CD14-positive monocyte (primary cell): ENCODE data around the gene PTPRR. TPM values are rescaled to one million over a fixed set of nuclear protein-coding genes. Genes with fewer than 3 reads are reported as not detected.
A peak's percentile ranks its signal among the peaks of the same experiment; 100 is the strongest.

Experiments used
- DNase-seq, 3 donors: peaks; one replicate each; pipeline ENCODE4 v3.0.0-alpha.2; 2011 to 2022
- H2AFZ ChIP-seq: 2 replicates; pipeline ENCODE4 v1.6.0; 2012; ENCODE audit warnings: mild to moderate bottlenecking, low read depth, low read length, inconsistent platforms; ENCODE audit not compliant: insufficient read depth, poor library complexity, severe bottlenecking
- H3K27ac ChIP-seq, 2 donors: 1 replicate in 1 of 2; 2 replicates in 1 of 2; pipeline ENCODE4 v1.5.1; 2012 to 2013; ENCODE audit warnings: low read length in 2 of 2, control low read depth in 1 of 2, inconsistent platforms in 1 of 2, low read depth in 1 of 2, mild to moderate bottlenecking in 1 of 2
- H3K27me3 ChIP-seq, 2 donors: one replicate each; pipeline versions ENCODE4 v1.6.0 to v1.6.1; 2011 to 2013; ENCODE audit warnings: low read length in 2 of 2; ENCODE audit not compliant: control insufficient read depth in 2 of 2, insufficient read depth in 2 of 2
- H3K36me3 ChIP-seq, 2 donors: replicated peaks in 1 of 2; 1 replicate in 1 of 2; 2 replicates in 1 of 2; pipeline versions ENCODE4 v1.5.1 to v1.6.1; 2012 to 2013; ENCODE audit warnings: low read length in 2 of 2, control low read depth in 1 of 2, inconsistent platforms in 1 of 2, mild to moderate bottlenecking in 1 of 2; ENCODE audit not compliant: insufficient read depth in 2 of 2, control insufficient read depth in 1 of 2
- H3K4me1 ChIP-seq, 2 donors: 1 replicate in 1 of 2; 2 replicates in 1 of 2; pipeline versions ENCODE4 v1.5.1 to v1.6.1; 2012 to 2013; ENCODE audit warnings: low read length in 2 of 2, control low read depth in 1 of 2, inconsistent platforms in 1 of 2, mild to moderate bottlenecking in 1 of 2, moderate library complexity in 1 of 2; ENCODE audit not compliant: insufficient read depth in 2 of 2, control insufficient read depth in 1 of 2
- H3K4me2 ChIP-seq: replicated peaks from 2 replicates; pipeline ENCODE3; 2012; ENCODE audit warnings: low read length, moderate library complexity, mild to moderate bottlenecking; ENCODE audit not compliant: poor library complexity, severe bottlenecking; ENCODE audit errors: extremely low read depth
- H3K4me3 ChIP-seq, 3 experiments: fragments of 200-600 bp in 1 of 3; sonication (generic) in 1 of 3; replicated peaks in 1 of 3; 1 replicate in 2 of 3; 2 replicates in 1 of 3; pipeline ENCODE4 v1.5.1; 2011 to 2013; ENCODE audit warnings: low read length in 3 of 3, mild to moderate bottlenecking in 3 of 3, control low read depth in 2 of 3, low read depth in 2 of 3, inconsistent platforms in 1 of 3, moderate library complexity in 1 of 3
- H3K79me2 ChIP-seq: 2 replicates; pipeline ENCODE4 v1.6.0; 2012; ENCODE audit warnings: mild to moderate bottlenecking, control low read depth, inconsistent platforms, low read length, moderate library complexity; ENCODE audit not compliant: insufficient read depth
- H3K9ac ChIP-seq: 2 replicates; pipeline ENCODE4 v1.6.0; 2017; ENCODE audit warnings: low read length, mild to moderate bottlenecking; ENCODE audit not compliant: insufficient read depth, poor library complexity, severe bottlenecking
- H3K9me3 ChIP-seq, 2 donors: replicated peaks in 1 of 2; 1 replicate in 1 of 2; 2 replicates in 1 of 2; pipeline versions ENCODE4 v1.5.1 to v1.6.1; 2012 to 2013; ENCODE audit warnings: low read length in 2 of 2, control low read depth in 1 of 2; ENCODE audit not compliant: control insufficient read depth in 1 of 2, insufficient read depth in 1 of 2
- H4K20me1 ChIP-seq: 2 replicates; pipeline ENCODE4 v1.6.0; 2012; ENCODE audit warnings: mild to moderate bottlenecking, low read length, control low read depth, moderate library complexity; ENCODE audit not compliant: insufficient read depth
- H3K27ac Mint-ChIP-seq, 7 donors: one replicate each; pipeline ENCODE4 v1.8.0; 2020; ENCODE audit warnings: mild to moderate bottlenecking in 7 of 7, mixed read lengths in 7 of 7, moderate library complexity in 6 of 7, inconsistent platforms in 2 of 7
- H3K27me3 Mint-ChIP-seq, 3 donors: one replicate each; pipeline ENCODE4 v1.8.0; 2021 to 2022; ENCODE audit warnings: low read depth in 3 of 3, mild to moderate bottlenecking in 3 of 3, mixed read lengths in 3 of 3, moderate library complexity in 3 of 3, inconsistent platforms in 1 of 3
- H3K36me3 Mint-ChIP-seq, 2 donors: one replicate each; pipeline ENCODE4 v1.8.0; 2020; ENCODE audit warnings: mixed read lengths in 2 of 2, inconsistent platforms in 1 of 2, mild to moderate bottlenecking in 1 of 2
- H3K4me1 Mint-ChIP-seq: one replicate; pipeline ENCODE4 v1.8.0; 2020; ENCODE audit warnings: mild to moderate bottlenecking, mixed read lengths
- H3K4me3 Mint-ChIP-seq, 2 donors: one replicate each; pipeline ENCODE4 v1.8.0; 2020; ENCODE audit warnings: mild to moderate bottlenecking in 2 of 2, mixed read lengths in 2 of 2, moderate library complexity in 1 of 2
- H3K9me3 Mint-ChIP-seq, 7 donors: one replicate each; pipeline ENCODE4 v1.8.0; 2020 to 2022; ENCODE audit warnings: mixed read lengths in 7 of 7, mild to moderate bottlenecking in 6 of 7, moderate library complexity in 6 of 7, inconsistent platforms in 2 of 7
- WGBS: methylation state at CpG from one replicate; pipeline ENCODE4 v1.1.5; 2013; ENCODE audit warnings: missing lambda C conversion rate; ENCODE audit not compliant: insufficient coverage; 5-methylcytosine and 5-hydroxymethylcytosine counted together
- intact Hi-C, 2 donors: fragments of 100-400 bp; cut with micrococcal nuclease; formaldehyde crosslinking; loops; one replicate each; pipeline versions ENCODE4 v1.15.0 to v1.15.1; 2023
- polyA plus RNA-seq, 3 donors: library from polyadenylated mRNA; depleted of rRNA in 1 of 3; unstranded in 2 of 3; stranded (reverse) in 1 of 3; fragments of 300-500 nt in 2 of 3; fragments of >200 nt in 1 of 3; fragmentation: Illumina TruSeq in 2 of 3; gene quantifications; 1 replicate in 2 of 3; 2 replicates in 1 of 3; pipeline ENCODE4 v1.2.3, GENCODE V29; 2012 to 2021
- TF ChIP-seq, protein P1 (sequence below): fragments of 200-600 bp; IDR thresholded peaks from one replicate; pipeline ENCODE4 v1.8.0; 2022; ENCODE audit warnings: antibody characterized with exemption, mild to moderate bottlenecking

The PTPRR gene
- polyA plus RNA-seq, 3 donors = not detected

DNA sequence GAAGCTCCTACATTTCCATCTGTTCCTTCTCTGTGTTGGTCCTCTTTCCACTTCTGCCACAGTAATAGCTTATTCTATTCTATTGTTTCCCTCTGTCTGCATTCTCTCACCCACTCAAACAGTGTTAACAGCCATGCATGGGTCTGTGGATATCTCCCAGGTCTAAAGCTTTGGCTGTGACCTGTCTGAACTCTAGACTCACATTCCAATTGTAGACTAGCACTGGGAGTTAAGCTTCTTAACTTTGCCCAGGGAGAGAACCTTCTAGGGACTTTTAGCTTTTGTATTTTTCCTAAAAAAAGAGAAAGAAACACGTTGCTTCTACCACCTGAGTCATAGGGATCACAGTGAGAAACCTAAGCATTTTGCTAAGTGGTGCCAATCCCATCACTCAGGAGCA, 36.7 kb downstream of the PTPRR start:
- intact Hi-C loops = no loop called here
- H3K36me3 ChIP-seq = no peaks in the 10 kb centered on the region
- no peak overlapping the region for H3K4me3 ChIP-seq
- H3K27me3 Mint-ChIP-seq = peaks cover 0 to 3% (median 2%) of the 10 kb centered on the region in 3 donors
- no peaks in the 10 kb centered on the region for H3K4me1 ChIP-seq
- no peak overlapping the region for H3K27ac ChIP-seq
- H3K27me3 ChIP-seq = no peaks in the 10 kb centered on the region
- H3K4me3 Mint-ChIP-seq = no peak overlapping the region
- no peaks in the 10 kb centered on the region for H4K20me1 ChIP-seq
- DNase-seq = no peak
- no peak overlapping the region for H3K4me2 ChIP-seq
- H3K27ac Mint-ChIP-seq = peak overlapping the region in 1 of 7 donors; percentile 72
- H3K36me3 Mint-ChIP-seq = no peaks in the 10 kb centered on the region
- WGBS = no CpG with 5 or more reads among the region's 1 CpG
- H3K79me2 ChIP-seq = no peaks in the 10 kb centered on the region
- H3K9ac ChIP-seq = no peak overlapping the region
- no peak overlapping the region for H2AFZ ChIP-seq
- no peaks in the 10 kb centered on the region for H3K9me3 ChIP-seq
- H3K4me1 Mint-ChIP-seq = no peaks in the 10 kb centered on the region
- peaks cover 0 to 5% (median 0%) of the 10 kb centered on the region in 7 donors for H3K9me3 Mint-ChIP-seq
- TF ChIP-seq, protein P1, sequence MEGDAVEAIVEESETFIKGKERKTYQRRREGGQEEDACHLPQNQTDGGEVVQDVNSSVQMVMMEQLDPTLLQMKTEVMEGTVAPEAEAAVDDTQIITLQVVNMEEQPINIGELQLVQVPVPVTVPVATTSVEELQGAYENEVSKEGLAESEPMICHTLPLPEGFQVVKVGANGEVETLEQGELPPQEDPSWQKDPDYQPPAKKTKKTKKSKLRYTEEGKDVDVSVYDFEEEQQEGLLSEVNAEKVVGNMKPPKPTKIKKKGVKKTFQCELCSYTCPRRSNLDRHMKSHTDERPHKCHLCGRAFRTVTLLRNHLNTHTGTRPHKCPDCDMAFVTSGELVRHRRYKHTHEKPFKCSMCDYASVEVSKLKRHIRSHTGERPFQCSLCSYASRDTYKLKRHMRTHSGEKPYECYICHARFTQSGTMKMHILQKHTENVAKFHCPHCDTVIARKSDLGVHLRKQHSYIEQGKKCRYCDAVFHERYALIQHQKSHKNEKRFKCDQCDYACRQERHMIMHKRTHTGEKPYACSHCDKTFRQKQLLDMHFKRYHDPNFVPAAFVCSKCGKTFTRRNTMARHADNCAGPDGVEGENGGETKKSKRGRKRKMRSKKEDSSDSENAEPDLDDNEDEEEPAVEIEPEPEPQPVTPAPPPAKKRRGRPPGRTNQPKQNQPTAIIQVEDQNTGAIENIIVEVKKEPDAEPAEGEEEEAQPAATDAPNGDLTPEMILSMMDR = no peak

DNA sequence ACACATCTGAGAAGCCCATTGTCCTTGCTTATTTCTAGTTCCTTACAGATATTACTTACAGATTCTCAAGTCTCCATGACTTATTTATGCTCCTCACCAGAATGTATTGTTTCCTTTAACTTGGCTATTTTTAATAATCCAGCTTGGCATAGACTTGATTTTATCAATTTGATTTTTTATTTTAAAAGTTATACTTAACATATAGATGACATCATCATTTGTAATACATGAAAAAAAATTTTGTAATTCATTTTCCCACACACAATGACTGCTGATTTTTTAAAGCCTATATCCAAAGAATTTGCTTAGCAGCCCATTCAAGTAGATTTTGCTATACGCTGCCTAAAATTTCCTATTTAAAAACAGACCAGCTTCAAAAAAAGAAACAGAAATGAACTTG, 39.8 kb downstream of the PTPRR start:
- H3K4me3 ChIP-seq = no peak overlapping the region
- H3K27me3 Mint-ChIP-seq = peaks cover 0 to 3% (median 0%) of the 10 kb centered on the region in 3 donors
- H3K36me3 ChIP-seq = no peaks in the 10 kb centered on the region
- no peaks in the 10 kb centered on the region for H3K79me2 ChIP-seq
- H3K27ac Mint-ChIP-seq = no peak overlapping the region
- no peak overlapping the region for H2AFZ ChIP-seq
- DNase-seq = no peak
- no peaks in the 10 kb centered on the region for H3K36me3 Mint-ChIP-seq
- H3K27me3 ChIP-seq = no peaks in the 10 kb centered on the region
- intact Hi-C loops = no loop called here
- peaks cover 0 to 6% (median 3%) of the 10 kb centered on the region in 7 donors for H3K9me3 Mint-ChIP-seq
- WGBS = 100% methylated on average over 1 of the region's 1 CpG
- no peaks in the 10 kb centered on the region for H3K4me1 Mint-ChIP-seq
- no peaks in the 10 kb centered on the region for H3K4me1 ChIP-seq
- no peaks in the 10 kb centered on the region for H4K20me1 ChIP-seq
- H3K9me3 ChIP-seq = peaks cover 0 to 3% of the 10 kb centered on the region in 2 donors
- no peak overlapping the region for H3K4me3 Mint-ChIP-seq
- no peak overlapping the region for H3K4me2 ChIP-seq
- no peak overlapping the region for H3K9ac ChIP-seq
- H3K27ac ChIP-seq = no peak overlapping the region
- TF ChIP-seq, protein P1 = no peak
